Cardiac fibroblast (primary cell): ENCODE results near the gene PDGFC.
A peak's percentile ranks its signal among the peaks of the same experiment; 100 is the strongest.

Experiments
- DNase-seq, 2 donors: peaks; one replicate each; pipeline versions ENCODE4 v3.0.0 to v3.0.0-alpha.2; 2010; ENCODE audit warnings: low read depth in 2 of 2
- H3K4me3 ChIP-seq, 2 donors: replicated peaks in 1 of 2; 1 replicate in 1 of 2; 2 replicates in 1 of 2; pipeline ENCODE4 v1.5.1; 2011; ENCODE audit warnings: low read depth in 2 of 2, low read length in 2 of 2, mild to moderate bottlenecking in 2 of 2, moderate library complexity in 1 of 2
- CTCF ChIP-seq: IDR thresholded peaks from one replicate; pipeline ENCODE4 v1.5.1; 2011; ENCODE audit warnings: low read depth, mild to moderate bottlenecking, low read length, inconsistent platforms

The PDGFC gene

GRCh38 chr4:156969911-156970310 lies 1.7 kb downstream of the PDGFC start:
- peak overlapping the region; percentile 61 to 90 for H3K4me3 ChIP-seq
- no peak for TF ChIP-seq CTCF

GRCh38 chr4:156969101-156969500 lies 2.5 kb downstream of the PDGFC start:
- peak overlapping the region; percentile 61 to 90 for H3K4me3 ChIP-seq

More at GRCh38 chr4:156969911-156970310, 1.7 kb downstream of the PDGFC start:
- DNase-seq, result no peak

GRCh38 chr4:156968479-156968984 lies 3.1 kb downstream of the PDGFC start:
- TF ChIP-seq CTCF, result peak; percentile 82
- peak overlapping the region; percentile 61 to 90 for H3K4me3 ChIP-seq
- peak; percentile 87 to 92 for DNase-seq

More at GRCh38 chr4:156969101-156969500, 2.5 kb downstream of the PDGFC start:
- TF ChIP-seq CTCF, result no peak
- no peak for DNase-seq

DNA sequence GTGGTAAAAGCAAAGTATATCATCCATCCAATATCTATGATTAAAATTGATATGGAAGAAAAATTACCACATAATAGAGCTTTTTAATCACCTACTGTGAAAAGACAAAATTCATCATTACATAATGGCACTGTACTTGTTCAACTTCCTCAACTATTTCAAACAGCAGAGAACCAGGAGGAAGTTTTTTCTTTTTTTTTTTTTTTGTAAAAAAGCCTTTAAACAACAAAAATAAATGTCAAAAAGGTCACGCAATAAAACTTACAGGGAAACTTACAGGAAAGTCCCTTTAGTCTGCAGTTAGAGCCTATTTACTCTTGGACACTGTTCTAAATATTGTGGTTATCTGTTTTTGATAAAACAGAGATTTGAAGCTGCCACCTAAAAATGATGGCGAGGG lies 4.8 kb downstream of the PDGFC start:
- no peak for DNase-seq
- TF ChIP-seq CTCF, result no peak
- no peak overlapping the region for H3K4me3 ChIP-seq

DNA sequence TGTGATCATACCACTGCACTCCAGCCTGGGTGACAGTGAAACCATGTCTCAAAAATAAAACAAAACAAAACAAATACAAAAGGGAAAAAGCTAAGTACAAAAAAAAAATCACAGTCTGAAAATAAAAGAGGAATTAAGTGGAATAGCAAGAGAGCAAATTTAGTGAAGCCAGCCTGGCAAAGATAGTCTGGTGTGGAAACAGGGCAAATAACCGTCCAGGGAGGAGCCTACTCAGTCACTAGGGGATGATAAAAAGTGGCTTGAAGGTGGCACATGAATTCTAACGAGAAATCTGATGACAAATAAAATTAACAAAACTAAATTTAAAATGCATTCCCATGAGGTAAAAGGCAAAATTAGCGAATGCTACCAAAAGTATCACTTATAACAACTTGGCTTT lies 8.2 kb downstream of the PDGFC start:
- DNase-seq, result no peak
- no peak for TF ChIP-seq CTCF
- no peak overlapping the region for H3K4me3 ChIP-seq

DNA sequence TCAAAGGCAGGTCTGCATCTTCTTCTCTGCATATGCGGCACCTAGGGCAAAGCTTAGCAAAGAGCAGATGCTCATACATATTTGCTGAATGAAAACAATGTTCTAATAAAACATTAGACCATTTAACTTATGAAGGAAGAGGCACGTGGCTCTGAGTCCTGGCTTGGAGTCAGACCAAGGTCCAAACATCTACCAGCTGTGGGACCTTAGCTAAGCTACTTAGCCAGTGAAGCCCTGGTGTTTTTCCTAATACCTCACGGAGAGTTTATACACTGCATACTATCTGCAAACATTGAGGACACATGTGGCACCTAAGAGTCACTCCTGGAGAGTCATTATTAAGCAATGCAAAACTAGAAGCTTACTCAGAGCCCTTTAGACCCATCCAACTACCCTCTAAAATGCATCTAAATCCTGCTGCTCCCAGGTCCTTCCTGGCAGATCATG lies 9.0 kb downstream of the PDGFC start:
- DNase-seq, result peak; percentile 73 to 83
- no peak for TF ChIP-seq CTCF
- H3K4me3 ChIP-seq, result no peak overlapping the region

DNA sequence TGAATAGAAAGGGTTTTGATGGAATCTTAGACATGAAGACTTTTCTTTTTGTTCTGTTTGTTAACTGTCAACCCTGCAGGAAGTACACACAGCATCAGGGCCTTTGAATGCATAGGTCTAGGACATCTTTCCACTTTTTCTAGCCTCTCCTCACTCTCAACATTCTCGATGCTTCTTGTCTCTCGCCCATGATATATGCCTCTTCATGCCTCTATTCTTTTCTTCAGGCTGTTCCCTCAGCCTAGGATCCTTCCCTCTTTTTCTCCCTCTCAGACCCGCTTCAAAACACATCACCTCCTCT lies 9.6 kb downstream of the PDGFC start:
- no peak for TF ChIP-seq CTCF
- no peak overlapping the region for H3K4me3 ChIP-seq
- no peak for DNase-seq
